Esophagus squamous epithelium (tissue), 5 donors: ENCODE results near the gene UGT2A3. TPM values are rescaled to one million over a fixed set of nuclear protein-coding genes. Genes with fewer than 3 reads are reported as not detected.

ENCODE experiments used
- DNase-seq: peaks from one replicate; lab custom pipeline; 2025; lab: John Stamatoyannopoulos, UW
- H3K27ac ChIP-seq, 4 donors: fragments of 200-600 bp; sonication (generic); one replicate each; pipeline ENCODE4 v1.5.1; 2016 to 2019; ENCODE audit warnings: mild to moderate bottlenecking in 1 of 4
- H3K27me3 ChIP-seq, 4 donors: fragments of 200-600 bp; sonication (generic); 1 replicate in 3 of 4; 2 replicates in 1 of 4; pipeline versions ENCODE4 v1.5.1 to v1.6.0; 2017 to 2021; ENCODE audit warnings: antibody characterized with exemption in 1 of 4
- H3K36me3 ChIP-seq, 3 donors: fragments of 200-600 bp; sonication (generic); one replicate each; pipeline ENCODE4 v1.5.1; 2016 to 2019
- H3K4me1 ChIP-seq, 3 donors: fragments of 200-600 bp; sonication (generic); one replicate each; pipeline ENCODE4 v1.5.1; 2017 to 2019
- H3K4me3 ChIP-seq, 4 donors: fragments of 200-600 bp; sonication (generic); 1 replicate in 3 of 4; 2 replicates in 1 of 4; pipeline ENCODE4 v1.5.1; 2016 to 2019; ENCODE audit warnings: mild to moderate bottlenecking in 2 of 4, moderate library complexity in 1 of 4
- H3K9me3 ChIP-seq, 3 donors: fragments of 200-600 bp; sonication (generic); one replicate each; pipeline ENCODE4 v1.5.1; 2016 to 2019
- CTCF ChIP-seq, 6 experiments: fragments of 450-650 bp in 4 of 6; fragments of 200-600 bp in 2 of 6; sonication (generic) in 2 of 6; IDR thresholded peaks; one replicate each; pipeline ENCODE4 v1.5.1; 2016 to 2019; ENCODE audit warnings: antibody characterized with exemption in 6 of 6, mild to moderate bottlenecking in 4 of 6, moderate library complexity in 4 of 6
- POLR2A ChIP-seq, 4 donors: fragments of 450-650 bp; IDR thresholded peaks; one replicate each; pipeline ENCODE4 v1.6.1; 2017; ENCODE audit warnings: antibody characterized with exemption in 4 of 4, mild to moderate bottlenecking in 4 of 4, moderate library complexity in 3 of 4
- WGBS, 2 donors: methylation state at CpG; one replicate each; pipeline ENCODE4 v1.1.5; 2018; 5-methylcytosine and 5-hydroxymethylcytosine counted together
- intact Hi-C: fragments of 100-400 bp; cut with DNase I; formaldehyde crosslinking; loops from one replicate; pipeline ENCODE4 v1.15.0; 2022
- total RNA-seq, 4 donors: library from RNA; depleted of rRNA; stranded (reverse); fragments of >200 nt; gene quantifications; one replicate each; pipeline ENCODE4 v1.1.0, GENCODE V29; 2016
- donor health status: DM: yes; HTN: yes; CAD: no.

UGT2A3 gene
- total RNA-seq: not detected

- peaks cover 0 to 6% (median 0%) of the 10 kb centered on the region in 3 donors for H3K4me1 ChIP-seq
- H3K27me3 ChIP-seq: no peaks in the 10 kb centered on the region
- intact Hi-C loops: no loop called here
- no peak for DNase-seq
- H3K9me3 ChIP-seq: no peaks in the 10 kb centered on the region
- 72 to 78% methylated on average over 5 of the region's 5 CpGs for WGBS, 2 donors
- H3K27ac ChIP-seq: no peak within 1 kb of the TSS
- TF ChIP-seq POLR2A (IDR thresholded peaks at IDR 0.05): no peak
- no peak for TF ChIP-seq CTCF (IDR thresholded peaks at IDR 0.05)
- no peaks in the 10 kb centered on the region for H3K36me3 ChIP-seq
- H3K4me3 ChIP-seq: no peak within 1 kb of the TSS
These were observed at the start of gene UGT2A3 for GRCh38 chr4:68951078-68951805. UGT2A3 (minus strand) TSS chr4:68951804; CDS start chr4:68951760, 44 bp downstream.

GRCh38 chr4:68997040-68997439, 45.4 kb upstream of the UGT2A3 start:
- H3K27me3 ChIP-seq: no peaks in the 10 kb centered on the region
- no peak for DNase-seq
- no peaks in the 10 kb centered on the region for H3K4me1 ChIP-seq
- no peak overlapping the region for H3K4me3 ChIP-seq
- no peaks in the 10 kb centered on the region for H3K9me3 ChIP-seq
- TF ChIP-seq POLR2A (IDR thresholded peaks at IDR 0.05): no peak
- no peak for TF ChIP-seq CTCF (IDR thresholded peaks at IDR 0.05)
- H3K27ac ChIP-seq: no peak overlapping the region
- no peaks in the 10 kb centered on the region for H3K36me3 ChIP-seq
- WGBS, 2 donors: 26 to 41% methylated on average over 3 of the region's 3 CpGs
- intact Hi-C loops: no loop called here

- Histone ChIP-seq H3K9me3 (no peaks in the 10 kb centered on the region), H3K27me3 (no peaks in the 10 kb centered on the region), H3K36me3 (no peaks in the 10 kb centered on the region), H3K27ac (no peak overlapping the region), H3K4me1 (no peaks in the 10 kb centered on the region), H3K4me3 (no peak overlapping the region)
- no peak for DNase-seq
- intact Hi-C loops: no loop called here
- 68 to 92% methylated on average over 2 of the region's 2 CpGs for WGBS, 2 donors
- TF ChIP-seq CTCF (IDR thresholded peaks at IDR 0.05) (no peak), POLR2A (IDR thresholded peaks at IDR 0.05) (no peak)
These were observed 43.7 kb upstream of the UGT2A3 start for GRCh38 chr4:68995292-68995691.

GRCh38 chr4:68987007-68987406, 35.4 kb upstream of the UGT2A3 start:
- DNase-seq: no peak
- no peak overlapping the region for H3K27ac ChIP-seq
- no peaks in the 10 kb centered on the region for H3K9me3 ChIP-seq
- no peak overlapping the region for H3K4me3 ChIP-seq
- no peaks in the 10 kb centered on the region for H3K27me3 ChIP-seq
- intact Hi-C loops: no loop called here
- WGBS, 2 donors: 55 to 73% methylated on average over 2 of the region's 2 CpGs
- no peaks in the 10 kb centered on the region for H3K4me1 ChIP-seq
- H3K36me3 ChIP-seq: no peaks in the 10 kb centered on the region
- TF ChIP-seq CTCF (IDR thresholded peaks at IDR 0.05) (no peak), POLR2A (IDR thresholded peaks at IDR 0.05) (no peak)

GRCh38 chr4:68985442-68985841, 33.8 kb upstream of the UGT2A3 start:
- Histone ChIP-seq H3K27me3 (no peaks in the 10 kb centered on the region), H3K4me1 (no peaks in the 10 kb centered on the region), H3K4me3 (no peak overlapping the region), H3K27ac (no peak overlapping the region), H3K36me3 (no peaks in the 10 kb centered on the region), H3K9me3 (no peaks in the 10 kb centered on the region)
- no peak for TF ChIP-seq CTCF (IDR thresholded peaks at IDR 0.05)
- no peak for TF ChIP-seq POLR2A (IDR thresholded peaks at IDR 0.05)
- WGBS, 2 donors: 55 to 92% methylated on average over 1 of the region's 1 CpG
- intact Hi-C loops: no loop called here
- no peak for DNase-seq
